Suppressor macrophage (primary cell): ENCODE results near the gene C2orf68.
A peak's percentile ranks its signal among the peaks of the same experiment; 100 is the strongest.
"Not testable (repeated sequence)": the region's sequence is repeated elsewhere in the genome, so short reads cannot be mapped to it uniquely, and the experiment has no call there.

Experiments
- DNase-seq, 4 experiments: peaks; one replicate each; pipeline ENCODE4 v3.0.0-alpha.2; 2020 to 2022

The C2orf68 gene

GRCh38 chr2:85579266-85579935 lies 32.5 kb downstream of the C2orf68 start:
- DNase-seq: peak; percentile 78 to 89 (median 86)

GRCh38 chr2:85578243-85579180 lies 33.4 kb downstream of the C2orf68 start:
- DNase-seq: peak; percentile 79 to 90 (median 89)

- peak; percentile 68 to 84 (median 78) for DNase-seq
Observed at GRCh38 chr2:85577386-85578242, 34.3 kb downstream of the C2orf68 start, which contains the start of gene VAMP8. Gene VAMP8, plus strand, starts transcription at chr2:85577586. Its CDS starts 61 bp downstream, at chr2:85577647.

- DNase-seq: no peak
Observed at GRCh38 chr2:85577063-85577385, 34.8 kb downstream of the C2orf68 start.

- no peak for DNase-seq
Observed at GRCh38 chr2:85575739-85576138, 36.1 kb downstream of the C2orf68 start.

- DNase-seq: peak in 2 of 4 experiments; percentile 40 to 48
Observed at GRCh38 chr2:85566265-85566664, 45.6 kb downstream of the C2orf68 start.

- DNase-seq: peak; percentile 65 to 89 (median 80)
Observed at GRCh38 chr2:85564144-85564563, 47.7 kb downstream of the C2orf68 start.

GRCh38 chr2:85561280-85562212 lies 50.3 kb downstream of the C2orf68 start, which contains the start of gene GGCX:
Gene GGCX, minus strand, starts transcription at chr2:85561493. Its CDS starts 65 bp downstream, at chr2:85561428.
- DNase-seq: peak; percentile 95 to 98 (median 97)

GRCh38 chr2:85560812-85561279 lies 51.0 kb downstream of the C2orf68 start:
- peak in 1 of 4 experiments; percentile 44 for DNase-seq

- DNase-seq: not testable (repeated sequence)
Observed at GRCh38 chr2:85560403-85560726, 51.5 kb downstream of the C2orf68 start.

GRCh38 chr2:85558160-85558559 lies 53.7 kb downstream of the C2orf68 start:
- no peak for DNase-seq

- no peak for DNase-seq
Observed at GRCh38 chr2:85557130-85557529, 54.7 kb downstream of the C2orf68 start.
